ENCODE data around the gene ZNF30.

The ZNF30 gene

GRCh38 chr19:34979819-34980640, 53.3 kb downstream of the ZNF30 start:
- no peak for TF ChIP-seq CTCF (IDR thresholded peaks at IDR 0.05; ENCODE audit: low read depth, low read length)
- DNase-seq (ENCODE audit: extremely low read depth, low read depth), result no peak

GRCh38 chr19:34982275-34982674, 55.6 kb downstream of the ZNF30 start:
- no peak for DNase-seq (ENCODE audit: extremely low read depth, low read depth)
- no peak for TF ChIP-seq CTCF (IDR thresholded peaks at IDR 0.05; ENCODE audit: low read depth, low read length)

- no peak for DNase-seq (ENCODE audit: extremely low read depth, low read depth)
- no peak for TF ChIP-seq CTCF (IDR thresholded peaks at IDR 0.05; ENCODE audit: low read depth, low read length)
Observed at GRCh38 chr19:34983786-34984185, 57.1 kb downstream of the ZNF30 start.

- DNase-seq (ENCODE audit: extremely low read depth, low read depth), result no peak
- no peak for TF ChIP-seq CTCF (IDR thresholded peaks at IDR 0.05; ENCODE audit: low read depth, low read length)
Observed at GRCh38 chr19:34984287-34984686, 57.6 kb downstream of the ZNF30 start.

- no peak for TF ChIP-seq CTCF (IDR thresholded peaks at IDR 0.05; ENCODE audit: low read depth, low read length)
- no peak for DNase-seq (ENCODE audit: extremely low read depth, low read depth)
Observed at GRCh38 chr19:34985249-34986022, 58.7 kb downstream of the ZNF30 start.

GRCh38 chr19:34988119-34988518, 61.4 kb downstream of the ZNF30 start:
- DNase-seq (ENCODE audit: extremely low read depth, low read depth), result no peak
- TF ChIP-seq CTCF (IDR thresholded peaks at IDR 0.05; ENCODE audit: low read depth, low read length), result no peak

GRCh38 chr19:34989298-34989697, 62.6 kb downstream of the ZNF30 start:
- DNase-seq (ENCODE audit: extremely low read depth, low read depth), result no peak
- TF ChIP-seq CTCF (IDR thresholded peaks at IDR 0.05; ENCODE audit: low read depth, low read length), result no peak

Measured in AG09319 (cell line).